OCI-LY3 (cell line): ENCODE data around the gene TECR.

Experiments used
- H2AFZ ChIP-seq: fragments of 200-600, 300-600 bp; shearing (Covaris generic); 2 replicates; pipeline ENCODE4 v1.6.0; 2014; ENCODE audit warnings: antibody characterized with exemption, low read depth, low read length
- H3K27ac ChIP-seq: fragments of 200-600, 300-600 bp; sonication (generic); 2 replicates; pipeline ENCODE4 v1.5.1; 2014; ENCODE audit warnings: mild to moderate bottlenecking, low read length, moderate library complexity, mixed read lengths
- H3K27me3 ChIP-seq: fragments of 200-600, 300-600 bp; sonication (generic); 2 replicates; pipeline ENCODE4 v1.6.1; 2014; ENCODE audit warnings: low read depth, low read length, mixed read lengths
- H3K36me3 ChIP-seq: fragments of 200-600, 300-600 bp; sonication (generic); replicated peaks from 2 replicates; pipeline ENCODE3; 2014; ENCODE audit warnings: low read depth, low read length, mixed read lengths
- H3K4me1 ChIP-seq: fragments of 300-600, 200-600 bp; sonication (generic); 2 replicates; pipeline ENCODE4 v1.6.1; 2014; ENCODE audit warnings: low read length, mixed read lengths
- H3K4me2 ChIP-seq: fragments of 200-600, 300-600 bp; sonication (generic); 2 replicates; pipeline ENCODE4 v1.6.1; 2014; ENCODE audit warnings: low read length, mixed read lengths
- H3K4me3 ChIP-seq: fragments of 300-600, 200-600 bp; sonication (generic); 2 replicates; pipeline ENCODE4 v1.5.1; 2014; ENCODE audit warnings: antibody characterized with exemption, mild to moderate bottlenecking, low read length, moderate library complexity
- H3K79me2 ChIP-seq: fragments of 300-600, 200-600 bp; shearing (Covaris generic); 2 replicates; pipeline ENCODE4 v1.6.1; 2014; ENCODE audit warnings: mild to moderate bottlenecking, low read length, mixed read lengths
- H3K9ac ChIP-seq: fragments of 300-600, 200-600 bp; shearing (Covaris generic); 2 replicates; pipeline ENCODE4 v1.6.0; 2014; ENCODE audit warnings: mild to moderate bottlenecking, low read length, moderate library complexity
- H3K9me3 ChIP-seq: fragments of 200-600, 300-600 bp; shearing (Covaris generic); 2 replicates; pipeline ENCODE4 v1.6.1; 2014; ENCODE audit warnings: low read length, mixed read lengths; ENCODE audit not compliant: insufficient read depth
- H4K20me1 ChIP-seq: fragments of 200-600, 300-600 bp; sonication (generic); 2 replicates; pipeline ENCODE4 v1.6.1; 2016; ENCODE audit warnings: low read length, mixed read lengths; ENCODE audit not compliant: insufficient read depth
- EZH2phosphoT487 ChIP-seq: fragments of 200-600 bp; shearing (Covaris generic); IDR thresholded peaks from 2 replicates; pipeline ENCODE4 v1.6.1; 2018; ENCODE audit warnings: antibody characterized with exemption, mixed run types, low read depth
- TF ChIP-seq, protein P1 (sequence below): fragments of 200-600, 300-600 bp; sonication (generic); IDR thresholded peaks from 2 replicates; pipeline ENCODE4 v1.5.1; 2014; ENCODE audit warnings: antibody characterized with exemption, low read length, low read depth

The TECR gene

DNA sequence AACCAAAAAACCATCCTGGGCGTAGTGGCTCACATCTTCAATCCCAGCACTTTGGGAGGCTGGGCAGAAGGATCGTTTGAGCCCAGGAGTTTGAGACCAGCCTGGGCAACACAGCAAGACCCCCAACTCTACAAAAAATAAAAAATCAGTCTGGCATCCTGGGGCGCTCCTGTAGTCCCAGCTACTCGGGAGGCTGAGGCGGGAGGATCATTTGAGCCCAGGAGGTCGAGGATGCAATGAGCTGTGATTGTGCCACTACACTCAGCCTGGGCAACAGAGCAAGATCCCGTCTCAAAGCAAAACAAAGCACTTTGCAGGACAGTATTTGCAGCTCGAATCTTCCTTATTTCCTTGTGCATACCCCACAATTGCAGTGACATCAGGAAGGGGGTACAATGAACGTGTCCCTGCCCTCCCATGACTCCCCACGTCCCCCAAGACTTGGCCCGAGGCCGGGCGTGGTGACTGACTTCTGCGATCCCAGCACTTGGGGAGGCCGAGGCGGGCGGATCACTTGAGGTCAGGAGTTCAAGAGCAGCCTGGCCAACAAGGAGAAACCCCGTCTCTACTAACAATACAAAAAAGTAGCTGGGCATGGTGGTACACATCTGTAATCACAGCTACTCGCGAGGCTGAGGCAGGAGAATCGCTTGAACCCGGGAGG, 41.6 kb downstream of the TECR start:
- H3K4me1 ChIP-seq = peaks cover 21% of the 10 kb centered on the region
- no peak overlapping the region for H3K27ac ChIP-seq
- H4K20me1 ChIP-seq = peaks cover 18% of the 10 kb centered on the region; the same call in 1 of the 2 replicates
- H3K79me2 ChIP-seq = peaks cover 27% of the 10 kb centered on the region
- peaks cover 14% of the 10 kb centered on the region for H3K36me3 ChIP-seq
- H2AFZ ChIP-seq = no peak overlapping the region
- peak overlapping the region; percentile 82 for H3K4me3 ChIP-seq
- peak overlapping the region; percentile 68 for H3K4me2 ChIP-seq
- no peaks in the 10 kb centered on the region for H3K27me3 ChIP-seq
- H3K9me3 ChIP-seq = no peaks in the 10 kb centered on the region
- H3K9ac ChIP-seq = peak overlapping the region; percentile 75
- no peak for TF ChIP-seq EZH2phosphoT487
- TF ChIP-seq, protein P1, sequence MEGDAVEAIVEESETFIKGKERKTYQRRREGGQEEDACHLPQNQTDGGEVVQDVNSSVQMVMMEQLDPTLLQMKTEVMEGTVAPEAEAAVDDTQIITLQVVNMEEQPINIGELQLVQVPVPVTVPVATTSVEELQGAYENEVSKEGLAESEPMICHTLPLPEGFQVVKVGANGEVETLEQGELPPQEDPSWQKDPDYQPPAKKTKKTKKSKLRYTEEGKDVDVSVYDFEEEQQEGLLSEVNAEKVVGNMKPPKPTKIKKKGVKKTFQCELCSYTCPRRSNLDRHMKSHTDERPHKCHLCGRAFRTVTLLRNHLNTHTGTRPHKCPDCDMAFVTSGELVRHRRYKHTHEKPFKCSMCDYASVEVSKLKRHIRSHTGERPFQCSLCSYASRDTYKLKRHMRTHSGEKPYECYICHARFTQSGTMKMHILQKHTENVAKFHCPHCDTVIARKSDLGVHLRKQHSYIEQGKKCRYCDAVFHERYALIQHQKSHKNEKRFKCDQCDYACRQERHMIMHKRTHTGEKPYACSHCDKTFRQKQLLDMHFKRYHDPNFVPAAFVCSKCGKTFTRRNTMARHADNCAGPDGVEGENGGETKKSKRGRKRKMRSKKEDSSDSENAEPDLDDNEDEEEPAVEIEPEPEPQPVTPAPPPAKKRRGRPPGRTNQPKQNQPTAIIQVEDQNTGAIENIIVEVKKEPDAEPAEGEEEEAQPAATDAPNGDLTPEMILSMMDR = no peak

GRCh38 chr19:14571695-14572490, 42.5 kb downstream of the TECR start, which contains the start of gene NDUFB7:
NDUFB7 (minus strand) TSS chr19:14572066; CDS start chr19:14572000, 66 bp downstream.
- Histone ChIP-seq H3K36me3 (peaks cover 10% of the 10 kb centered on the region), H2AFZ (peak within 1 kb of the TSS; percentile 52), H3K4me2 (peak within 1 kb of the TSS; percentile 68), H3K79me2 (peaks cover 27% of the 10 kb centered on the region), H3K4me1 (peaks cover 28% of the 10 kb centered on the region), H3K9ac (peak within 1 kb of the TSS; percentile 75), H3K4me3 (peak within 1 kb of the TSS; percentile 82), H3K9me3 (no peaks in the 10 kb centered on the region), H3K27me3 (no peaks in the 10 kb centered on the region), H4K20me1 (peaks cover 16% of the 10 kb centered on the region; the same call in 1 of the 2 replicates), H3K27ac (peak within 1 kb of the TSS; percentile 41)
- TF ChIP-seq, protein P1 = peak; percentile 85
- TF ChIP-seq EZH2phosphoT487 = no peak

DNA sequence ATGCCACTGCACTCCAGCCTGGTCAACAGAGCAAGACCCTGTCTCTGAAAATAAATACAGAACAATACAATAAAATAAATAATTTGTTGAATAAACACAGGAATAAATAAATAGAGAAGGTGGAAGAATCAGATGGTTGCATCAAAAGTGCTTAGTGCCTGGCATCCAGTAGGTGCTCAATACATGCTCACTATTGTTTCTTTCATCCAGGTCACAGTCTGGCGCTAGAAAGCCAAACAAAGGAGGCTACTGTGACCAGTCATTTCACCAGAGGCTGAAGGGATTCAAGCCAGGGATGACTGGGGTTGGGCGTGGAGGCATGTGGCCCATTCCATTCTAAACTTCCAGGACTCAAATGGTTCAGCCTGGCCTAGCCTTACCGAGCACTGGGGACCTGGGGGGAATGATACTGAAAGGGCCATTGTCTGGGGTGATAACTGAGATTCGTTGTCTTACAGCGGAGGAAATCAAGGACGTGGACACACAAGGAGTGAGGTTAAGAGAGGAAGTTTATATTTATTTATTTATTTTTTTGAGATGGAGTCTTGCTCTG, 46.1 kb downstream of the TECR start:
- peaks cover 14% of the 10 kb centered on the region for H3K79me2 ChIP-seq
- TF ChIP-seq EZH2phosphoT487 = no peak
- TF ChIP-seq, protein P1 = no peak

DNA sequence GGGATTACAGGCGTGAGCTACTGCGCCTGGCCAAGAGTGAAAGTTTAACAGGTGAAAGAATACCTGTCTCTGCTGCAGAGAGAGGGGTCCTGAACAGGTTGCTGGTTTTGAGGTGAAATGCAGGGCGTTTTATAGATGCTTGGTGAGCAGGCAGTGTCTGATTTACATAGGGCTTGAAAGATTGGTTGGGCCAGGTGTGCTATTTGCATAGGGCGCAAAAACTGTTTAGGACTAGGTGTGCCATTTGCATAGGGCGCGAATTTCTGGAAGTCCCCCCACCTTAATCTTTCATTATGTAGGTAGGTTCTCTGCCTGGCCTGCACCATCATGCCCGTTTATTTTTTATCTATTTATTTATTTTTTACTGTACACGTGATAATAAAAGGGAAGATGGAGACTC, 47.0 kb downstream of the TECR start:
- Histone ChIP-seq H3K79me2 (peaks cover 5% of the 10 kb centered on the region), H4K20me1 (no peaks in the 10 kb centered on the region), H3K27me3 (no peaks in the 10 kb centered on the region), H3K9me3 (no peaks in the 10 kb centered on the region), H3K4me3 (no peak overlapping the region), H3K4me2 (no peak overlapping the region), H3K4me1 (peaks cover 53% of the 10 kb centered on the region), H2AFZ (no peak overlapping the region), H3K36me3 (no peaks in the 10 kb centered on the region), H3K27ac (no peak overlapping the region), H3K9ac (no peak overlapping the region)
- TF ChIP-seq EZH2phosphoT487 = no peak
- TF ChIP-seq, protein P1 = no peak

More for the DNA sequence above, 46.1 kb downstream of the TECR start:
- no peaks in the 10 kb centered on the region for H3K27me3 ChIP-seq
- H4K20me1 ChIP-seq = 0 out of 2 replicates have a peak, but pooled peaks cover 2% of the 10 kb centered on the region
- no peak overlapping the region for H3K27ac ChIP-seq
- H3K9me3 ChIP-seq = no peaks in the 10 kb centered on the region
- no peak overlapping the region for H3K4me2 ChIP-seq
- no peak overlapping the region for H3K4me3 ChIP-seq
- H3K36me3 ChIP-seq = peaks cover 2% of the 10 kb centered on the region
- no peak overlapping the region for H3K9ac ChIP-seq
- peaks cover 53% of the 10 kb centered on the region for H3K4me1 ChIP-seq
- H2AFZ ChIP-seq = no peak overlapping the region
